ENCODE measurements around the gene CSAG1. TPM values are rescaled to one million over a fixed set of nuclear protein-coding genes. Genes with fewer than 3 reads are reported as not detected.
"Not testable (repeated sequence)": the region's sequence is repeated elsewhere in the genome, so short reads cannot be mapped to it uniquely, and the experiment has no call there.

The CSAG1 gene
- total RNA-seq, 1 donor from 2014 or later = not detected

- intact Hi-C loops (cut with DNase I); ATAC-seq; DNase-seq (ENCODE audit: missing footprints): not testable (repeated sequence)
Observed at GRCh38 chrX:152709173-152709572, 24.3 kb downstream of the CSAG1 start, which contains the start of gene CSAG2. Gene CSAG2 (minus strand): TSS chrX:152709273. CDS start chrX:152709112, 161 bp downstream.

DNA sequence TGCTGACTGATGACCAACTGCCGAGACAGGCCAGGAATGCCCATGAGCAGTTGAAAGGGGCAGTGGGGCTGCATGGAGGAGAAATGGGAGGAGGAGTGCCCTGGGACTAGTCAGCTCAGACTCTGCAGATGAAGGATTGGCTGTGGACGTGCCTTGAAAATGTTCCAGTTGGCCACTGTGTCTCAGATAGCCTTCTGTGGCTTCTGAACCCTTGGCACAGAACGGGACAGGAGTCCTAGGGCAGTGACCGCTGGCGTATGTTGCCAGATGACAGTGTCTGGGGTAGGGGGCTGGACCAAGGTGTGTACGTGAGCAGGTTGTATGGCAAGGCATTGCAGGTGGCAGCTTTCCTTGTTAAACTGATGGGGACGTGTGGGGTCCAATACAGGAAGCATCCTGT, 27.0 kb downstream of the CSAG1 start:
- ATAC-seq; DNase-seq (ENCODE audit: missing footprints): not testable (repeated sequence)

GRCh38 chrX:152700390-152700789, 33.1 kb downstream of the CSAG1 start:
- intact Hi-C loops (cut with DNase I); ATAC-seq: not testable (repeated sequence)
- DNase-seq (ENCODE audit: missing footprints) = peak; percentile 18

More for the DNA sequence above, 27.0 kb downstream of the CSAG1 start:
- intact Hi-C loops (cut with DNase I) = not testable (repeated sequence)

GRCh38 chrX:152697952-152698931, 35.3 kb downstream of the CSAG1 start, which contains the start of gene MAGEA3:
Gene MAGEA3 (plus strand): TSS chrX:152698794. CDS start chrX:152700833, 2,039 bp downstream.
- intact Hi-C loops (cut with DNase I); DNase-seq (ENCODE audit: missing footprints); ATAC-seq: not testable (repeated sequence)

- intact Hi-C loops (cut with DNase I); ATAC-seq; DNase-seq (ENCODE audit: missing footprints): not testable (repeated sequence)
Observed at GRCh38 chrX:152681012-152681411, 52.5 kb downstream of the CSAG1 start.

Other genes with a start within 250 kb of the CSAG1 start
- gene GABRQ, start 95.8 kb downstream of the CSAG1 start, total RNA-seq = not detected
- gene MAGEA3, start 34.9 kb downstream of the CSAG1 start, total RNA-seq = not detected
- gene CSAG2, start 24.4 kb downstream of the CSAG1 start, total RNA-seq = not detected
- gene MAGEA2B, start 19.1 kb downstream of the CSAG1 start, total RNA-seq = not detected
- not detected for gene MAGEA12, start within 50 bp of the CSAG1 start, total RNA-seq
- gene MAGEA2, start 20.1 kb upstream of the CSAG1 start, total RNA-seq = not detected
- not detected for gene CSAG3, start 25.5 kb upstream of the CSAG1 start, total RNA-seq
- not detected for gene MAGEA6, start 36.0 kb upstream of the CSAG1 start, total RNA-seq
- 25.1 TPM for gene CETN2, start 97.0 kb upstream of the CSAG1 start, total RNA-seq
- gene NSDHL, start 97.3 kb upstream of the CSAG1 start, total RNA-seq = 23.4 TPM
- gene ZNF185, start 164.3 kb upstream of the CSAG1 start, total RNA-seq = 1.9 TPM

All from Right ventricle myocardium inferior (tissue), 1 donor.